ENCODE results near the gene ZSCAN12. TPM values are rescaled to one million over a fixed set of nuclear protein-coding genes. Genes with fewer than 3 reads are reported as not detected.
A peak's percentile ranks its signal among the peaks of the same experiment; 100 is the strongest.

Gene ZSCAN12
- total and polyA plus RNA-seq, 2 experiments from 2014 or later = 2.0 to 7.3 TPM

GRCh38 chr6:28355743-28356665 lies 43.5 kb downstream of the ZSCAN12 start:
- Histone ChIP-seq H2AFZ (no peak overlapping the region), H3K4me3 (peak overlapping the region; percentile 33), H3F3A (replicated peaks; ENCODE audit: low read depth) (no peaks in the 10 kb centered on the region), H3K27ac (ENCODE audit: low read depth) (peak overlapping the region; percentile 33; the same call in 1 of the 2 replicates), H3K27me3 (ENCODE audit: insufficient read depth) (no peaks in the 10 kb centered on the region), H3K9me2 (ENCODE audit: insufficient read depth) (no peaks in the 10 kb centered on the region), H4K20me1 (replicated peaks; ENCODE audit: insufficient read depth) (peaks cover 8% of the 10 kb centered on the region), H3K4me1 (ENCODE audit: insufficient read depth) (peaks cover 8% of the 10 kb centered on the region; the same call in 1 of the 2 replicates), H3K4me2 (peak overlapping the region; percentile 70), H3K36me3 (ENCODE audit: insufficient read depth) (no peaks in the 10 kb centered on the region), H3K79me2 (replicated peaks; ENCODE audit: insufficient read depth) (peaks cover 41% of the 10 kb centered on the region)
- DNase-seq (ENCODE audit: low spot score) (peak; percentile 96), ATAC-seq (peak; percentile 92)
- TF ChIP-seq CTCF (conservative IDR thresholded peaks at IDR 0.05; ENCODE audit: low read depth in 2 of 2) (peak; percentile 74 to 80), NANOG (IDR thresholded peaks at IDR 0.05; ENCODE audit: borderline replicate concordance) (no peak), JUNB (IDR thresholded peaks at IDR 0.05; ENCODE audit: unreplicated experiment) (no peak)
- Mint-ChIP-seq H3K27ac (peak overlapping the region; percentile 97), H3K27me3 (ENCODE audit: insufficient read depth, low read depth, poor library complexity) (peaks cover 8% of the 10 kb centered on the region), H3K36me3 (ENCODE audit: low read depth) (peaks cover 37% of the 10 kb centered on the region), H3K4me1 (peaks cover 18% of the 10 kb centered on the region), H3K4me3 (peak overlapping the region; percentile 71), H3K9me3 (peaks cover 20% of the 10 kb centered on the region; the same call in 2 of the 3 replicates)

- Histone ChIP-seq H3K9me2 (ENCODE audit: insufficient read depth) (no peaks in the 10 kb centered on the region), H2AFZ (no peak overlapping the region), H3K27me3 (ENCODE audit: insufficient read depth) (no peaks in the 10 kb centered on the region), H3K4me2 (no peak overlapping the region), H3F3A (replicated peaks; ENCODE audit: low read depth) (no peaks in the 10 kb centered on the region), H3K79me2 (replicated peaks; ENCODE audit: insufficient read depth) (peaks cover 51% of the 10 kb centered on the region), H3K36me3 (ENCODE audit: insufficient read depth) (no peaks in the 10 kb centered on the region), H3K4me1 (ENCODE audit: insufficient read depth) (peaks cover 14% of the 10 kb centered on the region), H3K27ac (ENCODE audit: low read depth) (peak overlapping the region; percentile 33; the same call in 1 of the 2 replicates), H4K20me1 (replicated peaks; ENCODE audit: insufficient read depth) (peaks cover 8% of the 10 kb centered on the region), H3K4me3 (no peak overlapping the region)
- H3K27ac Mint-ChIP-seq = peak overlapping the region; percentile 97
- DNase-seq (ENCODE audit: low spot score) = no peak
- peaks cover 37% of the 10 kb centered on the region for H3K36me3 Mint-ChIP-seq (ENCODE audit: low read depth)
- peak overlapping the region; percentile 71; the same call in 1 of the 3 replicates for H3K4me3 Mint-ChIP-seq
- H3K4me1 Mint-ChIP-seq = peaks cover 28% of the 10 kb centered on the region
- H3K27me3 Mint-ChIP-seq (ENCODE audit: insufficient read depth, low read depth, poor library complexity) = peaks cover 8% of the 10 kb centered on the region
- H3K9me3 Mint-ChIP-seq = peaks cover 20% of the 10 kb centered on the region; the same call in 2 of the 3 replicates
- ATAC-seq = no peak
- no peak for TF ChIP-seq CTCF (conservative IDR thresholded peaks at IDR 0.05; ENCODE audit: low read depth in 2 of 2)
- TF ChIP-seq ZNF462 (CRISPR knock-in tag; IDR thresholded peaks at IDR 0.05) = no peak
- no peak for TF ChIP-seq POLR2AphosphoS5 (IDR thresholded peaks at IDR 0.05; ENCODE audit: low read depth)
- no peak for TF ChIP-seq ETS1 (IDR thresholded peaks at IDR 0.05)
These were observed 44.6 kb downstream of the ZSCAN12 start for GRCh38 chr6:28354688-28355554.

All from GM23338 (cell line).